HG02759 (cell line): ENCODE measurements around the gene OR52I2.

ENCODE experiments used
- ATAC-seq: cut with Tn5 transposase; IDR thresholded peaks from one replicate; pipeline ENCODE4 v1.9.1; 2021; ENCODE audit warnings: mild to moderate bottlenecking, moderate library complexity; ENCODE audit not compliant: unreplicated experiment

Gene OR52I2

DNA sequence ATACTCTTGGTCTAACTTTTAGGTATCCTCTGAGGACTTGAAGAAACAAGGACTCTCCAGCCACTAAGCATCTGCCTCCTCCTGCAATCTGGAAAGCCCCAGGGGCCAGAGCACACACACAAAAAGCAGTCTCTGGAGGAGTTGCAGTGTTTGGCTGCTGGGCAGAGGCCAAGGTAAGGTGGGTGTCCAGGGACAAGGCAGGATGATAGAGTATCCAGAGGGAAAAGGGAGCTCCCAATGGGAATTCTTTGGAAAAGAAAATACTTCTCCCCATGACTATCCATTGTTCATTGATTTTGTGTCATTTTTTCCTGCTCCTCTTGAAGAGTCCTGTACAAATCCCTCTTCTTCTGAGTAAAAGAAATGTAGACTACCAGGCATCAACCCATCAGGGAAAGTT lies at the start of gene OR52I2:
OR52I2 (plus strand) TSS at position 301 of the 400 bp plus-strand sequence.
- no peak for ATAC-seq

DNA sequence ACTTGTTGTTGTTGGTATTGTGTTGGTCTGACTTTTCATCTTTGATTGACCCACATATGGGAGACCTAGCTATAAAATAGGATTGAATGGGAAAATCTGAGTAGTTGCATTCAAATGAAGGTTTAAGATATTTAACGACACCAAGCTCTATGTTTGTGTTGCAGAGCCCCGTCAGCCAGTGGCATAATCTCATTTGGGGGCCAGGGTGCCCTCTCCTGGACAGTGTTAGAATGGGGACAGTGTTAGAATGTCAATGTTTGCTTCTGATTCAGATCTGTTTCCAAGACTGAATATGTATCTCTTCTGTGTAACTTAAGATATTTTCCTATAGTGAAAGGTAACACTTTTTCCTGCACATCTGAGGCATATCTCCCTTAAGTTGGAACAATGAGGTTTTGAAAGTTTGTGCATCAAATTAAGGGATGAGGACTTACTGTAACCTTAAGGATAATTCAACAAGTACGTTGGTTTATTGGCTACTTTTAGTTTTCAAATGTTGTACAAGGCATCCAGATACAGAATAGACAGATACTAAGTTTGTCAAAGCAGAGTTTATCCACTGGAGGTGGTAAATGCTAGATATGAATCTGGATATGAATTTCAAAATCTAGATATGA lies 41.8 kb upstream of the OR52I2 start:
- ATAC-seq, result peak; percentile 55

DNA sequence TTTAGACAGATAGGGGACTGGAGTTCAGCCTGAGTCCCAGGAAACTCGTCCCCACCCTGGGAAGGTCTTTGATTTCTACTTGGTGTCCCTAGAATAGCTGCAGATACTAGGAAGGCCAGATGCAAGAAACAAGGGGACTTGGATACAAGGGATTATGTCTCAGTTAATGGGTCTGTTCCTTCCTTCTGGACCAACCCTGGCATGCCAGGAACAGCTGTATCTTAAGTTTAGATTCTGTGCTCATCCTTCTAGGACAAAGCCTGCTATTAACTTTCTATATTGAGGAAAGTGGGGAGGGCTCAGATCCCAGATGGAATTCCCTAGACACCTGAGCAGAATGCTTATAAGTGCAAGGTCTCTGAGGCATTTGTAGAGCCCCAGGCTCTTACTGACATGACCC lies 40.5 kb upstream of the OR52I2 start:
- ATAC-seq, result no peak

DNA sequence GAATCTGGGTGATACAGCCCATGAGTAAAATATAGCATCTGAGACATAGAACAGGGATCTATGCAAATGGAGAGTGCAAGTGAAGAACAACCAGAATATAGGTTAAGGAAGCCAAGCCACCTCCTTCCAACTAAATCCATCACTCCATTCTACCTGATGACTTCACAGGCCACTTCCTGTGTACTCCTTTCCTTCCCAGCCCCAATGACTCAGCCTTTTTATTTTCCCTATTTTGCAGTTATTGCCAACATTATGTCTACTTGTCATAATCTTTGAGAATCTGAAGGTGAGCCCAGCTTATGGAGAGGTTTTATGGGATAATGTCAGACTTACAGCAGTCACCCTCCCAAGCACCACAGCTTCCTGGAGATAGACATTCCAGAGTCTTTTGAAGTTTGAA lies 38.0 kb upstream of the OR52I2 start:
- no peak for ATAC-seq

DNA sequence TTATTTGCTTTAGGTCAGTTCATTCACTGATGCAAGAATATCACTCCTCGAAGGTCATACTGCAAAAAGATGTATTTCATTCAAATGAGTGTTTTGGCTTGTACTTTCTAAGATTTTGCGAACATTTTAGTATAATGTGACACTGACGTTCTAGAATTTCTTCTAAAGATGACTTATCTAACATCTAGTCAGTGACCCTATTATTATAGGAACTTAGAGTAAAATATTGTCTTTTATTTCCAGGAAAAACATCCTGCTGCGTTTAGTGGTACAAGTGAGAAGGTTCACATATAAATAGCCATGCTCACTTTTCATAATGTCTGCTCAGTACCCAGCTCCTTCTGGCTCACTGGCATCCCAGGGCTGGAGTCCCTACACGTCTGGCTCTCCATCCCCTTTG lies 36.7 kb upstream of the OR52I2 start, which contains the start of gene OR52M1:
OR52M1 (plus strand) TSS at position 301 of the 400 bp plus-strand sequence; CDS start at position 301, 0 bp downstream.
- ATAC-seq, result no peak

DNA sequence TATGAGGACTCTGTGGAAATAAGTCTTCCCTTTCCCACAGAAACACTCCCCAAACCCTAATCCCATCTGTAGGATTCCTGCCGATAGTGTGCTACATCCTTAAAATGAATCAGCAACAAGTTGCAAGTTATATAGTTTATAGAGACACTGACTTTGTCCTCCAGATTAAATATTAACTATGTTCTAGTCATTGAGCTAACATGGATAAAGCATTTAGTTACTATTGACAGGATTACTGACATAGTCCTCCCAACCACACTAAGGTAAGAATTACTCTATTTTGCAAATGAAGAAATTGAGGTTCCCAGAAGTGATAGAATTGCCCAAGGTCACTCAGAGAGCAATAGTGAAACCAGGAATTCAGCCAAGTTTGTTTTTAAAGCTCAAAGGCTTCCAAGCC lies 34.7 kb upstream of the OR52I2 start:
- no peak for ATAC-seq

DNA sequence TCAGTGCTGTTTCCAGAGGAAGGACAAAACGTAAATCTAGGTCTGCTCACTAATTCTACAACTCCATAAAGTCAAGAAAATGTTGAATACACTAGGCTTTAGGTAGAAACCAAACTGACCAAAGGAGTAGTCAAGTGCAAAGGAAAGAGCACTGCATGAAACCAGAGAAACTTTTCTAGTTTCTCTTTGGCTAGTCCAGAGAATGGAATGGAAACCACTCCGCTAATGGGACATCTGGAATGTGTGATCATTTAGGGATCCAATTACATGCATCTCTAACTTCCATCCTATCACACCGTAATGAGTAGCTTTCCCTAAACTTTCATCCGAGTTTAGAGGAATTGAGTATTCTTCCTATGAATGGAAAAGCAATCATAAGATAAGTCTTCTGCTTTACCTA lies 34.1 kb upstream of the OR52I2 start:
- no peak for ATAC-seq

DNA sequence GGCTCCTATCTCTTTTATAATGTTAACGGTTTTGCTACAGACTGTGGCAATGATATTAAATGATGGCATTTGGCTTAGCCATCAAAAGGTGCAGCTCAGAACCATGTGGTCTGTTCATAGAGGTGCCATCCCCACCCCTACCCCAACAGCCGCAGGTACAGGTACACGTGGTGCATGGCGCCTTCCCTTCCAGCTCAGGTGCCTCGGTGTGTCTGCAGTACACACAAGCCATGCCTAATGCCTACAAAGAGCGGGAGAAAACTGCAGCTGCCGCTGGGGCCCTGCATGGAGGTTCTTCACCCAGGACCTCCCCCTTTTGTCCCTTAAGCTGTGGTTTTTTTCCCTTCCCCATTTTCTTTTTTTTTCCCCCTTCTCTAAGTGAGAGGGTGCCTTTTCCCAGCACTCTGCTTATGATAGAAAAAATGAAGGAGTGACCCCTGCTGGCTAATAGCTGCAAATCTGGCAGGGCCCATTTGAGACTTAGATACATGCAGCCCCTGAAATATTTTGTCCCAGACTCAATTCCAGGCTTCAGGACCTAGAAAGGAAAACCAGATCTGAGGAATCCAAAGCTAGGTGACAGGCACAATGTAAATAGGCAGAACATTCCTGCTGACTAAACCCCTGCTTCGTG lies 30.1 kb upstream of the OR52I2 start:
- ATAC-seq, result no peak

DNA sequence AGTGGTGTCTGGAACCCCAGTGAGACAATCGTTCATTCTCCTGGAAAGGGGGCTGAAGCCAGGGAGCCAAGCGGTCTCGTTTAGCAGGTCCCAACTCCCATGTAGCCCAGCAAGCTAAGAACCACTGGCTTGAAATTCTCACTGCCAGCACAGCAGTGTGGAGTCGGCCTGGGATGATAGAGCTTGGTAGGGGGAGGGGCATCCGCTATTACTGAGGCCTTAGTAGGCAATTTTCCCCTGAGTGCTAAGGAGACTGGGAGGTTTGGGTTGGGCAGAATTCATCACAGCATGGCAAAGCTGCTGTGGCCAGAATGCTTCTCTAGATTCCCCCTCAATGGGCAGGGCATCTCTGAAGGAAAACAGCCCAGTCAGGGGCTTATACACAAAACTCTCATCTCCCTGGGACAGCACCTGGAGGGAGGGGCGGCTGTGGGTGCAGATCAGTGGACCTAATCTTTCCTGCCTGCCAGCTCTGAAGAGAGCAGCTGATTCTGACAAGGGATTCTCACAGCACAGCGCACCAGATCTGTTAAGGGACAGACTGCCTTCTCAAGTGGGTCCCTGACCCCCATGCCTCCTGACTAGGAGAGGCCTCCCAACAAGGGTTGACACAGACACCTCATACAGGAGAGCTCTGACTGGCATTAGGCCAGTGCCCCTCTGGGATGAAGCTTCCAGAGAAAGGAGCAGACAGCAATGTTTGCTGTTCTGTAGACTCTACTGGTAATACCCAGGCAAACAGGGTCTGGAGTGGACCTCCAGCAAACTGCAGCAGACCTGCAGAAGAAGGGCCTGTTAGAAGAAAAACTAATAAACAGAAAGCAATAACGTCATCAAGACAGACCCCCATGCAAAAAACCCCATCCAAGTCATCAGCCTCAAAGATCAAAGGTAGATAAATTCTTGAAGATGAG lies 21.8 kb upstream of the OR52I2 start:
- ATAC-seq, result no peak

DNA sequence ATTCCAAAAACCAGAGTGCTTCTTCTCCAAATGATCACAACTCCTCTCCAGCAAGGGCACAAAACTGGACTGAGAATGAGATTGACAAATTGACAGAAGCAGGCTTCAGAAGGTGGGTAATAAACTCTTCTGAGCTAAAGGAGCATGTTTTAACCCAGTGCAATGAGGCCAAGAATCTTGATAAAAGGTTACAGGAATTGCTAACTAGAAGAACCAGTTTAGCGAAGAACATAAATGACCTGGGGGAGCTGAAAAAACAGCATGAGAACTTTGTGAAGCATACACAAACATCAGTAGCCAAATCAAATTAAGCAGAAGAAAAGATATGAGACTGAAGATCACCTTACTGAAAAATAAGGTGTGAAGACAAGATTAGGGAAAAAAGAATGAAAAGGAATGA lies 21.1 kb upstream of the OR52I2 start:
- no peak for ATAC-seq

DNA sequence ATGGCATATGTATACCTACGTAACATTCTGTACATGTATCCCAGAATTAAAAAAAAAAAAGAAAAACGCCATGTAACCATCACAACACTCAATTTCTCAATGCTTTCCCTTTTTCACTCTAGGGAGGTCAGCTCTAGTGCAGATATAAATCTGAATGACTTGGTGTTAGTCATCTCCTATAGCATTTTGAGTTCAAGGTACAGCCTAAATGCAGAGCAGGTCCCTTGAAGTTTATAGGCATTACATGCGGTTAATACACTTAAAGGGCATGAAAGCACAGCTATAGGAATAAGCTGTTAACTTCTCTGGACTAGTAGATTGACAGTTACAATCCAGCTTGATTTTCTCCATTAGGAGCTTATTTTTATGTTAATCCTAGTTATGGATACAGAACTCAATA lies 16.2 kb upstream of the OR52I2 start:
- ATAC-seq, result no peak

DNA sequence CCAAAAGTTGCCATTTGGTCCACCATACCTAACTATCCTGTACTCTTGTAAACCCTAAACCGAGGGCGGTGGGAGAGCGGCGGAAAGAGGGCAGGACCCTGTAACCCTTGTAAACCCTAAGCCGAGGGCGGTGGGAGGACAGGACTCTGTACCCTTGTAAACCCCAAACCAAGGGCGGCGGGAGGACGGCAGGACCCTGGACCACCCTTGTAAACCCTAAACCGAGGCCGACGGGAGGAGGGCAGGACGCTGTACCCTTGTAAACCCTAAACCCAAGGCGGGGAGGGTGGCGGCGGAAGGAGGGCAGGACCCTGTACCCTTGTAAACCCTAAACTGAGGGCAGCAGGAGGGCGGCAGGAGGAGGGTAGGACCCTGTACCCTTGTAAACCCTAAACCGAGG lies 12.5 kb upstream of the OR52I2 start:
- no peak for ATAC-seq

DNA sequence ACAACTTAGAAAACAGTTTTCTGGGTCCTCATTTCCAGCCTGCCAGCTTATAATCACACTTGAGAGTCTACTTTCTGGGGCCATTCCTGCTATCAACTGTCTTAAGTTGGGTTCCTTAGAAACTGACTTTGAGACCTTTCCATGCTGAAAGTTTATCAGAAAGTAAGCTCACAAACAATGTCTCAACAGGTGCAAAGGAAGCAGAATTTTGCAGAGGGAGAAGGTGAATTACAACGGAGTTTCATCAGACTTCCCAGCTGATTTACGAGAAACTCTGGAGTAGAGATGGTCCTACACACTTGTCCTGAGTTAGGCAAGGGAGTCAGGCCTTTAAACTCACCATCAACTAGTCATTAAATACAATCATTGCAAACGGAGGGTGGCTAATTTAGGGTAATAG lies 4.7 kb upstream of the OR52I2 start:
- ATAC-seq, result no peak

DNA sequence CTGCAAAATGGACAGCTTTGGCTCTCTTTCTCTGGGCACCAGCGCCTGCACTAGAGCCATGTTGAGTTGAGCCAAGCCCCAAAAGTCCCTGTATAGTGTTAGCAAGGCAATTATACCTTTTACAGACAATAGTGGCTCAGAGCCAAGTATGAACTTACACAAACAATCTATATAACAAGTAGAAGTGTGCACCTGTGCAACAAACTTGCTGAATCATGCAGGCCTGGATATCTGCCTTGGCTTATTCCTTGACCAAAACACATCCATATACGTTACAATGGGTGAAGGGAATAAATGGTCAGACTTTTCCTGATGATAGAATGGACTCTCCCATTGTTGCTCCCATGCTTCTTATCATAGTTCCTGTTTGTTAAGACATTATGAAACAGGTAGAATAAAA lies 3.8 kb upstream of the OR52I2 start:
- no peak for ATAC-seq

DNA sequence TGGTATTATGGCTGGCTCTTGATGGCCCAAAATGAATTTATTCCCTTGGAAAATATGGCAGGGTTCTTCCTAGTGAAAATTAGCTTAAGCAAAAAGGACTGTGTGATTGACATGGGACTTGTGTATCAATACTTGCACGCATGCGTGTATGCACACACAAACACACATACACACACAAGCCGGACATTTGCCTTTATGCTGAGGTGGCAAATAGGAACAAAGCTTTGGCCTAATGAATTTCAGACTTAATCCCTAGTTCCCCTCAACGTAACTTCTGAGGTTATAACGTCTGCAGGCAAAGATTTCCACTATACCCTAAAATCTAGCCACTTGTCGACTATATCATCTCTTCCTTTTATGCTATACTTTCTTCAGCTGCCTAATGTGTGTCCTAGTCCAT lies 2.9 kb upstream of the OR52I2 start:
- no peak for ATAC-seq

DNA sequence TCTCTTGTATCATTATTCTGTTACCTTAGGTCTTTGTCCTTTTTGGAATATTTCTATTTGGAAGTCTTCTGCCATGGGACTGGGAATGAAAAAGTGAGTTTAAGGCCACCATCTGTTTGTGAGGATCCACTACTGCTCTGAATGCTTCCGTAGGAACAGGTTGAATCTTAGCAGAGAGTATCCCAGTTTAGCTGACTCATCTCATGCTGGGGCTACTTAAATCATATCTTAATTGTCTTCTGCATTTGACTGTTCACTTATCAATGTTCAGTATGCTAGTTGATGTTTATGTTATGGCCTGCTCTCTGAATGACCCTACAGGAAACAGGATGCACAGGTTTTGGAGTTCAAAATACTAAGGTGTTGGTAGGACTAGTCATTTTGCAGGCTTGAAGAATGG lies 1.4 kb upstream of the OR52I2 start:
- no peak for ATAC-seq

DNA sequence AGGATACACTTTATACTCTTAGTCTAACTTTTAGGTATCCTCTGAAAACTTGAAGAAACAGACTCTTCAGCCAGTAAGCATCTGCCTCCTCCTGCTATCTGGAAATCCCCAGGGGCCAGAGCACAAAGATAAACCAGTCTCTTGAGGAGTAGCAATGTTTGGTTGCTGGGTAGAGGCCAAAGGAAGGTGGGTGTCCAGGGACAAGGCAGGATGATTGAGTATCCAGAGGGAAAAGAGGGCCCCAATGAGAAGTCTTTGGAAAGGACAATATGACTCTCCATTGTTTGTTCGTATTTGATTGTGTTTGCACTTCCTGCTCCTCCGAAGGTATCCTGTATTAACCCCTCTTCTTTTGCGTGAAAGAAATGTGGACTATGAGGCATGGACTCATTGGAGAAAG lies 7.5 kb downstream of the OR52I2 start:
- no peak for ATAC-seq

DNA sequence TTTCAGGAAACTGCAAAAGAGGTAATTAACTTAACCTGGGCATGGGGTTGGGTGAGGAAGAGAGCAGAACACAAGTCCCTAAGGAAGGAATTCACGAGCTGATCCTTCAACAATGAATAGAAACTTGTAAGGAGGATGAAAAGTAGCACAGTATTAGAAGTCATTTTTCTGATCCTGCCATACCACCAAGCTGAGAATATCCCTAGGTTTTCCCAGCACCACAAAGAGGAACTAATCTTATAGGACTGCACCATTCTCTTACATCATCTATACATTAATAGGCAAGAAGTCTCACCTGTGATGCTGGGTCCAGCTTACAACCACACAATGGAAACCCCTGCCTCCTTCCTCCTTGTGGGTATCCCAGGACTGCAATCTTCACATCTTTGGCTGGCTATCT lies 12.2 kb downstream of the OR52I2 start, which contains the start of gene OR52I1:
OR52I1 (plus strand) TSS at position 301 of the 400 bp plus-strand sequence; CDS start at position 301, 0 bp downstream.
- no peak for ATAC-seq

DNA sequence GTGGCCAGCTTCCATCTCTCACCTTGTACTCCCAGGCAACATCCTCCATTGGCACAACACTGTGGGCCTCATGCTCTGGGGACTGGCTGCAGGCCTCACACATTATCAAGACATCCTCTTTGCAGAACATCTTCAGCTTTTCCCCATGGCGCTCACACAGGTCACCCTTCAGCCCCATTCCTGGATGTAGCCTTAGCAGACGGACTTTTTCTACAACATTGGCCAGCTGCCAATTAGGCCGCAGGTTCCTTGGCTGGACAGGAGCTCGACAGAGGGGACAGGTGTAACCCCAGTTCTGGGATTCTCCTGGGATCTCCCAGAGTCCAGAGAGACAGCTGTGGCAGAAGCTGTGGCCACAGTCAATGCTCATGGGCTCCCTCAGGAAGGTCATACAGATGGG lies 23.5 kb downstream of the OR52I2 start:
- ATAC-seq, result no peak

DNA sequence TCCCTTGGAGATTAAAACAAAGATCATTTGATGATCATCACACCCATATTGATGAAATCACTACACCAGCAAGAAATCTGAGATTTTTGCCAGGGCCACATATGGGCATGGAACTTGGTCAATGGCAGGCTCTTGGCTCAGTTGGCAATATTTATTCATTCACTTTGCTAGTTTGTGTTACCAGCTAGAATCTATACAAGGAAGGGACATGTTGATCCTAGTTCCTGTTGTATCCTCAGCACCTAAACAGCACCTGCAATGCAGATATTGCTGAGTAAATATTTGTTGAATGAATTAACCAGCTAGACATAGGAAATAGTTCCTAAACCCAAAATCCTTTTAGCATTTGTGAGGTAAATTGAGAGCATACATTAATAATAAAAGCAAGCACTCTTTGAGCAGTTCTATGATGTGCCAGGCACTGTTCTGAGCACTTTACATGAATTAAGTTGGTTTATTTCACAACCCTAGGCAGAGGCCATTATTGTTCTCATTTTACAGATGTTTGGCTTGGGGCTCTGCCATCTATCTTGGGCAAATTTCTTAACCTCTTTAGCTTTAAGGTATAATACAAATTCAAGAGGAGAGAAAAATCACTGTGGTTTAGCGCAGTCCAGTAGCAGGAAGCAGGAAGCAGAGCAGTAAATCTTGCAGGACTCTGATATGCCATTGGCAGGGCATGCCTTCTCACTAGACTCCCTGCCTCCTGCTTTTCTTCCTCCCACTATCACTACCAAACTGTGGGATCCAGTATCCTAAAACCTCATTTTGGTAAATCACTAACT lies 24.9 kb downstream of the OR52I2 start:
- no peak for ATAC-seq

DNA sequence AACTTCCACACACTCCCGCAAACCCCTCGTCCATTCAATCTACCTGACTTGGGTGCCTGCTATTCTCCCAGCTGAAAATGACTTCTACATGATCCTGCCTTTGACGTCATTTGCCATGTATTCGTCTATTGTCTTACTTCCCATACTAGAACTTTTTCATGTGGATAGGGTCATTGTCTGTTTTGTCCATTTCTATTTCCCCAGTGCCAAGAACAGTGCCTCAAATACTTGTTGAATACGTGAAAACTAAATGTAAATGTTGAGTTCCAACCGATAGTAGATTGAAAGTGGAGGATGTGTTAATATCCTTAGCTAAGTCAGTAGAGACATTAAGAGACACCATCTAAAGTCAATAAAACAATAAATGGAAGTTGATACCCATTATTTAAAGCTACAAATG lies 25.6 kb downstream of the OR52I2 start:
- no peak for ATAC-seq
